DND-41 (cell line): Measurements from ENCODE around the gene SLC6A17.
A peak's percentile ranks its signal among the peaks of the same experiment; 100 is the strongest.

ENCODE experiments used
- EZH2 ChIP-seq: IDR thresholded peaks from 3 replicates; pipeline ENCODE4 v1.6.1; 2012; ENCODE audit warnings: borderline replicate concordance, low read depth, mild to moderate bottlenecking, moderate library complexity, low read length, inconsistent platforms; ENCODE audit not compliant: severe bottlenecking
- TF ChIP-seq, protein P1 (sequence below): IDR thresholded peaks from 2 replicates; pipeline ENCODE4 v1.5.1; 2012; ENCODE audit warnings: borderline replicate concordance, low read length, moderate library complexity, mild to moderate bottlenecking; ENCODE audit not compliant: poor library complexity, severe bottlenecking; ENCODE audit errors: extremely low read depth

DNA sequence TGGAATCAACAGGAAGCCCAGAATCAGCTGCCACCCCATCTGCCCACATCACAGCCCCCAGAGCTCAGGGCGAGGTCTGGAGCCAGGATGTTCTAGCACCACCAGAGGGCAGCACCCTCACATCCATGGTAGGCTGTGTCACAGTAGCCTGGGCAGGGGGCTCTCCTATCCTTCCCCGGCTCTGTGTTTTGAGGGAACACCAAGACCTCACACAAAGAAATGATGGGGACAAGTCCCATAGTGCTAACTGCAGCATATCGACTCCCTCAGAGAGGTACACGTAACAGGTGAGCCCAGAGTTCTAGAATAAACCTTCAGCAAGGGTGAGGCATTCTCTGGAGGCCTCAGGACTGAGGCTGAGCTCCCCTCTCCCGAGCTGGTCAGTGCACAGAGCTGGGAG lies 57.5 kb downstream of the SLC6A17 start:
- TF ChIP-seq, protein P1, sequence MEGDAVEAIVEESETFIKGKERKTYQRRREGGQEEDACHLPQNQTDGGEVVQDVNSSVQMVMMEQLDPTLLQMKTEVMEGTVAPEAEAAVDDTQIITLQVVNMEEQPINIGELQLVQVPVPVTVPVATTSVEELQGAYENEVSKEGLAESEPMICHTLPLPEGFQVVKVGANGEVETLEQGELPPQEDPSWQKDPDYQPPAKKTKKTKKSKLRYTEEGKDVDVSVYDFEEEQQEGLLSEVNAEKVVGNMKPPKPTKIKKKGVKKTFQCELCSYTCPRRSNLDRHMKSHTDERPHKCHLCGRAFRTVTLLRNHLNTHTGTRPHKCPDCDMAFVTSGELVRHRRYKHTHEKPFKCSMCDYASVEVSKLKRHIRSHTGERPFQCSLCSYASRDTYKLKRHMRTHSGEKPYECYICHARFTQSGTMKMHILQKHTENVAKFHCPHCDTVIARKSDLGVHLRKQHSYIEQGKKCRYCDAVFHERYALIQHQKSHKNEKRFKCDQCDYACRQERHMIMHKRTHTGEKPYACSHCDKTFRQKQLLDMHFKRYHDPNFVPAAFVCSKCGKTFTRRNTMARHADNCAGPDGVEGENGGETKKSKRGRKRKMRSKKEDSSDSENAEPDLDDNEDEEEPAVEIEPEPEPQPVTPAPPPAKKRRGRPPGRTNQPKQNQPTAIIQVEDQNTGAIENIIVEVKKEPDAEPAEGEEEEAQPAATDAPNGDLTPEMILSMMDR = peak; percentile 96
- TF ChIP-seq EZH2 = no peak
